SK-MEL-5 (cell line): ENCODE results near the gene CNTN4. TPM values are rescaled to one million over a fixed set of nuclear protein-coding genes. Genes with fewer than 3 reads are reported as not detected.
"Not testable (repeated sequence)": the region's sequence is repeated elsewhere in the genome, so short reads cannot be mapped to it uniquely, and the experiment has no call there.

Experiments
- DNase-seq: peaks from one replicate; pipeline ENCODE4 v3.0.0-alpha.2; 2016; ENCODE audit warnings: low read depth, low spot score
- in situ Hi-C: cut with HindIII; loops from 2 replicates; pipeline ENCODE4 v1.10.0; 2016; ENCODE audit warnings: low sequenced_read_pairs, high pct_unique_total_duplicates, low pct_unique_long_range_greater_than_20kb
- total RNA-seq: library from RNA; depleted of rRNA; stranded (reverse); fragments of >200 nt; shearing (Covaris generic); gene quantifications from 2 replicates; pipeline ENCODE4 v1.2.3, GENCODE V29; 2014

The CNTN4 gene
- total RNA-seq, 1 experiment from 2014 or later, result not detected

- DNase-seq, result no peak
- in situ Hi-C loops, result no loop called here
Measured at GRCh38 chr3:2958551-2958950, 859.9 kb downstream of the CNTN4 start.

GRCh38 chr3:2961576-2961975 is 862.9 kb downstream of the CNTN4 start:
- in situ Hi-C loops, result no loop called here

GRCh38 chr3:2967871-2968270 is 869.2 kb downstream of the CNTN4 start:
- in situ Hi-C loops, result no loop called here

More at GRCh38 chr3:2961576-2961975, 862.9 kb downstream of the CNTN4 start:
- DNase-seq, result no peak

DNA sequence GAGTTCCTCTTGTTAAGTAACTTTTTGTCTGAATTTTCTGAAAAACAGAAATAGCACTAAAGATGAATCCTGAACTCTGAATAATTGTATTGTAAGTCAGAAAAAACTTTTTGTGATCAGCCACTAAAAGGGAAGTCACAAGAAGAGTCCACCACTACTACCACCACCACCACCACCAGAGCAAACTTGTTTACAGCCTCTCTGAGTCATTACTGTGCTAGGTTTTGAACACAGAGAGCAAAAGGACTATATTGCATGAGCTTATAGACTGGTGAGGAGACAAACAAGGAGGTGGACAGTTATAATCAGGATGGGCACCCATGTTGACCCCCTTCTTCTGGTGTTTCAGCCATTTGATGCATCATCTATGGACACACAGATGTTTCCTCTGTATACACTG is 869.8 kb downstream of the CNTN4 start:
- in situ Hi-C loops, result no loop called here
- DNase-seq, result no peak

More at GRCh38 chr3:2967871-2968270, 869.2 kb downstream of the CNTN4 start:
- no peak for DNase-seq

DNA sequence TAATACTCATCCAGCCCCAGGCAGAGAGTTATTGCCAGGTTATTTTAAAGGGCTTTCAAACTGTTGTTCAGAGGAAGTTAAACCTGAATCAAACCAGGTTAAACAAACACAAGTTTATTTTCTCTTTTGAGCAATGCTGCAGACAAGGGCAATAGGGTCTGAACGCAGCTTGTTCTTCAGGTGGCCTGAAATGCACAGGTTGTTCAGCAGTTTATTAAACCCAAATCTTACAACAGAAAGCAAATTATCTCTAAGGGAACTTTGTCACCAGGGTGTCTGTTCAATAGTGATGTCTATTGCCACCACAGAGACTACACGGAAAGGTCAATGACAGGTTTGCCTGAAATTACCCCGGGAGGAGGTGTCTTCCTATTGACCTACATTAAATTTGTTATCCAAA is 877.5 kb downstream of the CNTN4 start:
- DNase-seq, result no peak
- in situ Hi-C loops, result no loop called here

GRCh38 chr3:2976796-2977195 is 878.1 kb downstream of the CNTN4 start:
- DNase-seq, result no peak
- in situ Hi-C loops, result no loop called here

DNA sequence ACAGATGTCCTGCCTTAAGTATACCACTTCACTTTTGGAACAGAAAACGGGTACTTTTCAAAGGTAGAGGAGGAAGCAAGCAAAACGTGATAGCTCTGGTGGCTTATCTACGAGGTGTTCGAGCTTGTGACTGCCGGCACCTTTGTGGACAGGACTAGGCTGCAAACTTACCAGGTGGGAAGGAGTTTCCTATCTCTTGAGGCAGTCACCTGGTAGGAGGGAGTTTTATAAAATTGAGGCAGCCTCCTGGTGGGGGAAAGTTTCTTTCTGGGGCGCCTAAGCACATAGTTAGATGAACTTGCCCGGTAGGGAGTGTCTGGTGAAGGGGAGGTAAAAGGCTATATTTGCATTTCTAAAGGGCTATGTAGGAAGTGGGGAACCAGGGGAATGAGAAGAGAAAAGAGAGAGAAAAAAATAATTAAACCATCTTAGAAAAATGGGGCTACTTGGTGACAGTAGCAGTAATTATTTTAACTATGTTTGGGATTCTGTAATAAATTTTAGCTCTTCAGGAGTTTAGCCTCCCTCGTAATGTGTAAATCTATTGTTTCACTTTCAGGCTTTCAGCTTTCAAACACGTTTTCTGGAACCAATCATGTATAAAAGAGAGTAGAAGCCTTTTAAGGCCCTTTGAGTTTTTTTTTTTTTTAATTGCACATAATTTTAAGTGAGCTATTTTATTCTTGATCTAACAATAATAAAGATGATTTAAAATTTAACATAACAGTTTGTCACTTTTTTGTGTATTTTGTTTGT is 880.5 kb downstream of the CNTN4 start:
- no peak for DNase-seq
- in situ Hi-C loops, result no loop called here

DNA sequence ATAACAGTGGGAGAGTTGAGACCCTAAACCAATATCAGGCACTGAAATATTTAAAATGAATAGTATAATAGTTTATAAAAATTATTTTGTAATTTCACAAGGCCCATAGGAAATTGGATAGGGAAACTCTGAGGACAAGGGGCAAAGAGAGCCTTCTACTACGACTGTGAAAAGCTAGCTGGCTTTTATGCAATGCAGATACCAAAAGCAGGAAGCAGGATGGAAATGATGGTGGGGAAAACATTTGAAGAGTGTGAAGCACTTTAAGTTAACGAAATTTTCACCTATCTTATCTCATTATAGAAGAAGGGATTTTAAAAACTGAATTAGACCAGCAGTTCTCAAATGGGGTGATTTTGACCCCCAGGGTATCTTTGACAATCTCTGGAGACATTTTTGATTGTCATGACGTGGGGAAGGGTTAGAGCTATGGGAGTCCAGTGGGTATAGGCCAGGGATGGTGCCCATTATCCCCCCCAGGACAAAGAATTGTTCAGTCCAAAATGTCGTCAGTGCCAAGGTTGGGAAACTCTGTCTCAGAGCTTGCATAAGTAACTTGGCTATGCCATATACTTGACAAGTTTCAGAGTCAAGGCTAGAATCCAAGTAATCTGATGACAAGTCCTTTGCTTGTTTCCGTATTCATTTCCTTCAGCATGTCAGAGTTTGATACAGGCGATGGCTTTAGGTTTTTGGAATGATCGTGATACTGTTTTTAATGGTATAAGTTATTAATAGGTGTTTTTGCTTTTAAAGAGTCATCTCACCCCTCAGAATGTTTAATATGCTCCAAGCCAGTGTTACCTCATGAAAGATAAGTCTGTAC is 885.6 kb downstream of the CNTN4 start:
- DNase-seq, result no peak
- in situ Hi-C loops, result no loop called here

DNA sequence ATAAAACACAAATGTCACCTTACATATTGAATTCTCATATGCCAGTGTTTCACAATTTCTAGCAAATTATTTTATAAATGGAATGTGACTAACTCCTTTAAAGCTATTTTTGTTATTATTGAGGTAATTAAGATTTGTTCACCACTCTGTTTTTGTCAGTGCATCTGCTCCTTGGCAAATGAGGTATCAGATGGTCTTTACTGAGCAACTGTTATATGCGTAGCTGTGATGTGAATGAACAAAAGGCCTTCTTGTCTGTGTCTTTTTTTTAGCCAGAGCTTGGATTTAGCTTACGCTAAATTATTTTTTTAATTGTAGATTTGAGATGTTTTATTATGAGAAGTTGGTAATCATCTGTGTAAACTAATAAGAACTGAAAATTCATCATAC is 886.2 kb downstream of the CNTN4 start:
- no peak for DNase-seq
- in situ Hi-C loops, result no loop called here

DNA sequence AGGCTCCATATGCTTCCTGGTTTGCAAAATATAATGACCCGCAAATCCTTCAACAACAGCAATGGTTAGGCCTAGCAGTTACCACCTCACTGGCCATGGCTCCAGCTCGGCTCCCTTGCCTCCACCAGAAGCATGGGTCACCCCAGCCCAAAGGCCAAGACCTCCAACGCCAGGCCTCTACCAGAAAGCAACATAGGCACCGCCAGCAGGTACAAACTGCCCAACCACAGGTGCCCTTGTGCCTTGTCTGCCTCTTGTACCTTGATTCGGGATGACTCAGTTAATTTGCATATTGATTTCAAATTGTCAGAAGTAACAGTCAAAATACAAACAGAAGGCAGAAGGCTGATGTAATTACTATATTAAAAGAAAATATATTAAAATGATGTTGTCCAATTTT is 886.8 kb downstream of the CNTN4 start:
- no peak for DNase-seq
- in situ Hi-C loops, result no loop called here

DNA sequence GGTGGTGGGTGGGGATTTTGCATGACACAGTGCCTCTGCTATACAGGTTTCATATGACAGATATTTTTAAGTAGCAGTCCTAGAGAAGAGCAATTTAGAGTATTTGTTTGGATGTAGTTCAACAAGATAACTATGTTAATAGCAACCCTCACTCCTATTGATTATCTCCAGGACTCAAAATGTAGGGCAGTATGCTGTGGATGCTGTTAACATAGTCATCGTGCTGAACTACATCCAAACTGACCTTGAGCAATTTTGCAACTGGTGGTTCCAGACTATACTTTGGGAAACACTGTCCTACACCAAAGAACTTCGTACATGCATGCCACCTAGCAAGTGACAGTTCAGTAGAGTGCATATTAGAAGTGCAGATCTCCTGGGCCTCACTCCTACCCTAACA is 893.9 kb downstream of the CNTN4 start:
- in situ Hi-C loops, result no loop called here

GRCh38 chr3:2993130-2993529 is 894.5 kb downstream of the CNTN4 start:
- in situ Hi-C loops, DNase-seq: not testable (repeated sequence)

More for the DNA sequence above, 893.9 kb downstream of the CNTN4 start:
- DNase-seq, result no peak

GRCh38 chr3:2993736-2994135 is 895.1 kb downstream of the CNTN4 start:
- DNase-seq, result no peak
- in situ Hi-C loops, result no loop called here

DNA sequence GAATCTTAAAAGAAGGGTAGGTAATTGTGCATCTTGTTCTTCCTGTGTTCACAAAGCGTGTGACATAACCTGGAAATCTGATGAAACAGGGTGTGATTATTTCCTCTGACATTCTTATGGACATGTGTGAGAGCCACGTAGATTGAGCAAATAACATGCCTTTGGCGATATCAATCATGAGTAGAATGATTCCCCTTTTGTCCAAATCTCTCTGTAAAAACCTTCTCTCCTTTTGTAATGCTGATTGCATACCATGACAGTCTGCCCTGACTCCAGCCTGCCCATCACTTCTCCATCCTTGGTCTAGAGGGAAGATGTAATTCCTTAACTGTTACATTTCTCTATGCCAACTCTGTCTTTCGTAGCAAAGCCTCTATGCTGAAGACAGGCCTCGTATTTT is 896.5 kb downstream of the CNTN4 start:
- no peak for DNase-seq
- in situ Hi-C loops, result no loop called here

DNA sequence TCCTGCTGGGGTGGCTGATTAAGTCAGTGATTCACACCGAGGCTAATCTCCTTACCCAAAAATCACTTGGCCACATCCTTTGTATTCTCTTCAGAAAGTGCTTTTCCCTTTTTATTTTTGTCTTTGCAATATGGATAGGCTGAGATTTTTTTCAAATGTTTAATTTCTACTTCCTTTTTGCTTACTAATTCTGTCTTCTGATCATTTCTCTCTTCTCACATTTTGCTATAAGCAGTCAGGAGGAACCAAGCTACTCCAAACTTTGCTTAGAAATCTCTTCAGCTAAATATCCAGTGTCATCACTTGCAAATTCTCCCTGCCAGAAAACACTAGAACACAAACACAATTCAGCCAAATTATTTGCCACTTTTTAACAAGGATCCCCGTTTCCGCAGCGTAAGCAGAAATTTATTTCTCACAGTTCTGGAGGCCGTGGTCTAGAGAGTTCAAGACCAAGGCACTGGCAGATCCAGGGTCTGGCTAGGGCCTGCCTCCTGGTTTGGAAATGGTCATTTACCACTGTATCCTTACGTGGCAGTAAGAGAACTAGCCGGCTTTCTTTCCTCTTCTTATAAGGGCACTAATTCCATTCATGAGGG is 906.6 kb downstream of the CNTN4 start:
- DNase-seq, result no peak
- in situ Hi-C loops, result no loop called here

DNA sequence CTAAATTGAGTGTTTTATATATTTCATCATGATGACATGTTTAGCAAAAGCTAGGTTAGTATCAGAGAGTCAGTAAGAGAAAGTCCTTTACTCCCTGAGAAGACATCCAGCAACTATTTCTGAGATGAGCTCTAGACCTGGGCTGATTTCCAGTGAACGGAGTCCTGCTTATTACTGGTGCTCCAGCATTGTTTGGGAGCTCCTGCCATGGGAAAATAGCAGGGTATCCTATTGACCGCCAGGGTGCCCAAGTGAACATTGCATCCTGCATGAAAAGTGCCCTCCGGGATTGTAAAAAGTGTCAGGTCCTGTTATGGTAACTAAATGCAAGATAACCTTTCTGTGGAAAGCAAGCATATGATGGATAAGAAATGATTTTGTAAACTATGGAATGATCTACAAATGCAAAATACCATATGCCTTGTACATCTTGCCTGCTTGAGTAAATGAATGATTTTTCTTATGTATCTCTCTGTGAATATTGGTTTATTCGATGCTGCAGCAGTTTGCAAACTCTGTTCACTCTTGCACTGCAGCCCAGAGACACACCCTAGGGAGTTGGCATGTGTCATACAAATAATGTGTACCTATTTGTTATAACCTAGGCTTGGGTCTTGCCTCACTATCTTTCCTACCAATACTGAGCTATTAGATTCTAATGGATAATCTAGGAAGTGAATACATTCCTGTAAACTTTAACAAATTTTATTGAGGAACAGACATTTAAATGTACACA is 914.8 kb downstream of the CNTN4 start:
- DNase-seq, result peak; percentile 26

DNA sequence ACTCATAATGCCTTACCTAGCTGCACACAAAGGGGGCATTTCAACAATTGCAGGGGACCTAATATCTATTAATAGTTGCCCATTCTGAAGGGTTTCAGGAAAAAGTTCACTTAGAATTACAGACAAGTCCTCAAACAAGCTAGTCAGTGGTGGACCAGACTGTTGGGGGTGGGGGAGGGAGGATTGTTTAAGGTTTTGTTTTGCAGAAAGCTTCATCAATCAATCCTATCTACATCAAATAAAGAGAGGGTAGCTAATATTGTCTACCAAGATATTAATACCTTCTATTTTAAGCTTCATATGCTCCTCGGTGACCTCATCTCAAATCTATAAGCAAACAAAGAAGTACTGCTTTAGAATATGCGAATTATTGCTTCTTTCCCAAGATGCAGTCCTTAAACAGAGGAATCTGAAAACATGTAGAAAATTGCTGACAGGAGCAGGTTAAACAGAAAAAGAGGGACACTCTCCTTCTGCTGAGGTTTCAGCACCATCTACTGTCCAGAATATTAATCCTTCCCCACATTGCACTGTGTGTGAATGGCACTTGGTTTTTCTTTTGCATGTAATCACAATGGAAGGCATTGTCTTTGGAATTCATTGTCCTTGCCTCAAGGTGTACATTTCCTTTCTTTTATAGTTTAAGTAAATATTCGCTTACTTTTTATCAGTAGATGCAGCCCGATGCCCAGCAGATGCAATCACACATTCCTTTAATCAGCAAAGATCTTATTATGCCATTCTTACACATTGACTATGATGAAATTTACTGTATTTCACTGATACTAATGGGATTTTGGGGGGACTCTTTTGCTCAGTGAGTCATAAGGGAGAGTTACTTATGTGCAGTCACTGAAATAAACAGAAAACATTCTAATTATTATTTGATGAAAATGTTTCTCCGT is 916.8 kb downstream of the CNTN4 start:
- in situ Hi-C loops, result no loop called here
- DNase-seq, result peak; percentile 79

More for the DNA sequence above, 914.8 kb downstream of the CNTN4 start:
- in situ Hi-C loops, result no loop called here
